Cerebellar cortex (tissue), 1 donor: ENCODE results near the gene FNDC1.
"Not testable (repeated sequence)": the region's sequence is repeated elsewhere in the genome, so short reads cannot be mapped to it uniquely, and the experiment has no call there.

Experiments used
- DNase-seq: peaks from one replicate; pipeline ENCODE4 v3.0.0-alpha.2; 2015; ENCODE audit warnings: low spot score

FNDC1 gene

DNA sequence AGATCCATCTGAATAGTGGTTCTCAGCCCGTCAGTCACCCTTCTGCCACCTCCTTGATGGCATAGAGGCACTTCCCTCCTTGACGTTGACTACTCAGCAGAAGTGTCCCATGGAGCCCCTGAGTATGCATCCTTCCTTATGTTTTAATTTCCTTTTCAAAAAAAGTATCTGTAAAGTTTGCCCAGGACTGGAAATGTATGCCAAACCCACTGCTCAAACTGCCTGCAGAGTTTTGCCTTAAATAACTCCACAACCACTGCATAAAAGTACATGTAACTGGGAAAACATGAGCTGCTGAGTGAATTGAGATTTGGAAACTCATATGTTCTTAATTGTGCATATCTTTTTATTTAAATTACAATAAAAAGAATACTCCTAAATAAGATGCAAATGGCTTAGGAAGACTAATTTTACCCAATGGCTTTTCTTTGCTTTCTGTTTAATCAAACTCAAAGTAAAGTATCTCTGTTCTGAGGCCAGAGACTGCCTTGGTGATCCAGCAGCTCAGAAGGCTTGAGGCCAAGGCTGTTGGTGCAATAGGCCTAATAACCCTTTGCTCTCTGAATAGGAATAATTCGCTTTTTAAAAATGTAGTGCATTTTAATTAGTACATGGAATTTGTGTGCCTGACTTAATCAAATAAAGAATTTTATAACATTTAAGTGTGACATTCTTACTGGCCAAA lies 90.4 kb downstream of the FNDC1 start:
- no peak for DNase-seq

DNA sequence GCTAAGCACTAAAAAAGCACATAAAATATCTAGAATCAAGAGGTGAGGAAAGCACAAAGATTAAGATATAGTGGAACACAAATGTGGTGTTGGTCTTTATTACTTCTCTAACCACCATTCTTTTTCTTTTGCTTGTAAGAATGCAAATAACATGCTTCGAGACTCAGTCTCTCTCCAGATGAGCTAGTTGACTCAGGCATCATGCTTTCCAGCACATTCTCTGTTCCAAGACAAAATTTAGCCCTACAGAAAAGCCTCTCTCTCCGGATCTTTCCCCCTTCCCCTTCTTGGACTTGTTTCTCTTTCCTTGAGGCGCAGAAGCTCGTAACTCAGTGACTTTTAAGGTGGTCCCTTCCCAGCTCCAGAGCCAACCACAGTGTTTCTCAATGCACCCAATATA lies 91.0 kb downstream of the FNDC1 start:
- no peak for DNase-seq

GRCh38 chr6:159261995-159262394 lies 92.8 kb downstream of the FNDC1 start:
- DNase-seq, result no peak

GRCh38 chr6:159262586-159262985 lies 93.4 kb downstream of the FNDC1 start:
- DNase-seq, result no peak

- no peak for DNase-seq
Measured at GRCh38 chr6:159267165-159267564, 98.0 kb downstream of the FNDC1 start.

GRCh38 chr6:159268511-159268910 lies 99.3 kb downstream of the FNDC1 start:
- no peak for DNase-seq

DNA sequence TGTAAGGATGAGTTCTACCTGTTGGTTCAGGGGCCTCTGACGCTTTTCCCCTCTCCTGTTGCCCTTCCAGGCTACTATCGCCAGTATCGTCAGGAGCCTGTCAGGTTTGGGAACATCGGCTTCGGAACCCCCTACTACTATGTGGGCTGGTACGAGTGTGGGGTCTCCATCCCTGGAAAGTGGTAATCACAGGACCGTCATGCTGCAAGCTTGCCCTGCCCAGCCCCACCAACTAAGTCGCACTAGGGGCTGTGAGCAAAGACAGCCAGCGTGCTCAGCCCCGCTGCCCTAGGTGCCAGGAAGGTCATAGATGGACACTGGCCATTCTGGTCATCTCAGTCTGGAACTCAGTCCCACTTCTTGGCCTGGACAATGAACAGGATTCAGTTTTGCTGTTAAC lies 102.1 kb downstream of the FNDC1 start:
- DNase-seq, result no peak

- DNase-seq, result no peak
Measured at GRCh38 chr6:159278626-159279025, 109.4 kb downstream of the FNDC1 start.

DNA sequence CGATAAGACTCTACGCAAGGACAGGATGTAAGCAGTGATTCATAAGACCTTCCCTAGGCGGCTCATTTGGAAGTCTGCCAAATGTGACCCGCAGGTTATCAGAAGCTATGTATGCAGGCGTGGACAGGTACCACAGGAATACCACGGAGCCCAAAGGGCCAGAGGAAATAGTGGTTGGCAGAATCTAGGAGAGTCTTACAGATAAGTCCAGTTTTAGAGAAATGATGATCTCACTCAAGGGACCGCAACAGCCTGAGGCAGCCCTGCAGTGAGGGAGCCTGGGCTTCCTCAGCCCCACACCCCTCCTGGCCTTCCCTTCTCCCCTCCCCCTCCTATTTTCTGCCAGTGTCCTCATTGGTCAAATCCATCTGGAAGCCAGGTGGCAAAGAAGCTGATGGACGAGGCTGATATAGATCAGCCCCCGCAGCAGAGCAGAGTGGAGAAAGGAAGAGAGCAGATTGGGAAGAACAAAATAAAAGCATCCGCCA lies 110.6 kb downstream of the FNDC1 start:
- no peak for DNase-seq

- DNase-seq, result no peak
Measured at GRCh38 chr6:159282421-159282820, 113.2 kb downstream of the FNDC1 start.

DNA sequence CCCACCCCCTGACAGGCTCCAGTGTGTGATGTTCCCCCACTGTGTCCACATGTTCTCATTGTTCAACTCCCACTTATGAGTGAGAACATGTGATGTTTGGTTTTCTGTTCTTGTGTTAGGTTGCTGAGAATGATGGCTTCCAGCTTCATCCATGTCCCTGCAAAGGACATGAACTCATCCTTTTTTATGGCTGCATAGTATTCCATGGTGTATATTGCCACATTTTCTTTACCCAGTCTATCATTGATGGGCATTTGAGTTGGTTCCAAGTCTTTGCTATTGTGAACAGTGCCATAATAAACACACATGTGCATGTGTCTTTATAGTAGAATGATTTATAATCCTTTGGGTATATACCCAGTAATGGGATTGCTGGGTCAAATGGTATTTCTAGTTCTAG lies 115.5 kb downstream of the FNDC1 start:
- DNase-seq, result not testable (repeated sequence)

DNA sequence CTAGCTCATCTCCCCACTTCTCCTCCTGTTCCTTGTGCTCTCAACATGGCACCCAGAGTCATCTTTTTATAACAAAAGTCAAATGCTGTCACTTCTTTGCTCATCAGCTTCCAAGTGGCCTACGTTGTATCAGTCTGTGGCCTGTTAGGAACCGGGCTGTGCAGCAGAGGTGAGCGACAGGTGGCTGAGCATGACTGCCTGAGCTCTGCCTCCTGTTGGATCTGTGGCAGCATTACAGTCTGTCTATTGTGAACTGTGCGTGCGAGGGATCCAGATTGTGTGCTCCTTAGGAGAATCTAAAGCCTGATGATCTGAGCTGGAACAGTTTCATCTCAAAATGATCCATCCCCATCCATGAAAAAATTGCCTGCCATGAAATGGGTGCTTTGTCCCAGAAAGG lies 129.6 kb downstream of the FNDC1 start:
- no peak for DNase-seq

DNA sequence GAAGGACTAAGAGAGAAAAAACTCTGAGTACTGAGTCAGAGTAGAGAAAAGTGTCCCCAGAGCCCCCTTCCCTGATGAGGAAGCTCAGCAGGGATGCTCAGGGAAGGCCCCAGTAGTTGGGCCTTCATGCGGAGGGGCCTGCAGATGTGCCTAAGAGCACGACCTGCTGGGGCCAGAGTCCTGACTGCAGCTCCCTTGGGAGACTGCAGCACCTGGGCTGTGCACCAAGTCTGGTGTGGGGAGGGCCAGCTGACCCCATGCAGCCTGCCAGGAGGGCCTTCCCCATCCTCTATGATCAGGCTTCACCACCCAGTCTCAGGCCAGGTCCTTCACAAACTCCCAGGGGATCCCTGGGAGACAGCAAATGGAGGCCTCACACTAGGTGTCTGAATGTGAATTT lies 130.4 kb downstream of the FNDC1 start:
- no peak for DNase-seq

DNA sequence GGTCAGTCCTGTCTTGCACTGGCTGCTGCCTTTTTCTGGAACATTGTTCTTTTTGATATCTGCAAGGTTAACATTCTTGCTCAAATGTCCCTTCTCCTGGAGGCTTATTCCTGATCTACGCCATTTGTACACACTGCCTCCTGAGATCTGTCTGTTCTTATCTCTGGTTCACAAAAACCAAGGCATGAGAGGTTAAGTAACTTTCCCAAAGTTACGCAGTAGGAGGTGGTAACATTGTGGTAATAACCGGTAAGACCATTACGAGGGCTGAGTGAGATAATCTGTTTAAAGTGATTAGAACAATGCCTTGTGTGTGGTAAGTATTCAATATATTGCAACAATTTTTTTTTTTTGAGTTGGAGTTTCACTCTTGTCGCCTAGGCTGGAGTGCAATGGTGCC lies 132.1 kb downstream of the FNDC1 start:
- no peak for DNase-seq

GRCh38 chr6:159301810-159302593 lies 132.8 kb downstream of the FNDC1 start:
- DNase-seq, result no peak

DNA sequence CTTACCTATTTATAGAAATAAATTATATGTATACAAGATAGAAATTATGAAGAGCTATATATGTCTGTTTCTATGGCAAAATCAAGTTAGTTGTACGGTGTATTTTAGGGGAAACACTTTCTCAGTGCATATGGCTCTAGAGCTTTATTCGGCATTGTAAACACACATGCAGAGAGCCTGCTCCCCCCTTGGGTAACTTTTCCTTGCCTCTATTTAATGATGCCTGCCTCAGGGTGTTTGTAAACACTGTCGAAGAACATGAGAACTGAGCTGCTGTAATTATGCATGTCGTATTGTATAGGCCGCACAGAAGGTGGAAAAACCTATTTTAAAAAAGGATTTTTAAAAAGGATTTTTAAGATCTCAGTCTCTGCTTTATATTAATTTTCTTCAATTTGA lies 133.4 kb downstream of the FNDC1 start:
- no peak for DNase-seq

- no peak for DNase-seq
Measured at GRCh38 chr6:159303159-159303558, 134.0 kb downstream of the FNDC1 start.

DNA sequence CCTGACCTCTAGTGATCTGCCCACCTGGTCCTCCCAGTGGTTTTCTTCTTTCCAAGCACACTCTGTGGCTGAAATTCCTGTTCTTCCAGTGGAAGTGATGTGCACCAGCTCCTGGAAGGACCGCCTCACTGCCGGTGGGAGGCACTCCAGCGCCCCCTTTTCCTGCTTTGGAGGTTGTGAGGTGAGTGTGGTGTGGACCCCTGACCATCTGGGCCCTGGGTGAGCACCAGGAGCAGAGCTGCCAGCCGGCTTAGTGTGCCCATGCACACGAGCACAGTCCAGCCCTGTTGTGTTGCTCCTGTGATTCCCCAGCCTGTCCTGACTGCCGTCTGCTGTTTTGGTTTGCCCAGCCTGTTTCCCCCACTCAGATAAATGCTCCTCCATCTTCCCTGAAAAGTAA lies 134.6 kb downstream of the FNDC1 start:
- no peak for DNase-seq

- DNase-seq, result no peak
Measured at GRCh38 chr6:159304641-159305040, 135.4 kb downstream of the FNDC1 start.

DNA sequence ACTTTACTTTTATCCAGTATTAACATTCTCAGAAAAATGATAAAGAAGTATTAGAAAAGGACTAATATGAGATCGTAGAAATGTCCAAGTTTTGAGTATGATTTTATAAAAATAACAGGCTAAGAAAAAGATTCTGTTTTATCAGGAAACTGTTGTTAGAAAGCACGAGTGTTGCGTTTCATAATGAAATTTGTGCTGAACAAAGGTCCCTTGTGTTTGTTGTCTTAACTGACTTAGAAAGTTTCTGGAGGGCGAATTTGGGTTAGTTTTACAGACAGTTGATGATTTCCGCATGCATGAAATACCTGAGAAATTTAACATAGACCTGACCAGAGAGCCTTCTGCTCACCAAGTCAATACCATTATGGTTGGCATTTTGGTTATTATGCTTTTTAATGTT lies 136.0 kb downstream of the FNDC1 start:
- DNase-seq, result no peak

GRCh38 chr6:159305804-159306537 lies 136.8 kb downstream of the FNDC1 start:
- no peak for DNase-seq

DNA sequence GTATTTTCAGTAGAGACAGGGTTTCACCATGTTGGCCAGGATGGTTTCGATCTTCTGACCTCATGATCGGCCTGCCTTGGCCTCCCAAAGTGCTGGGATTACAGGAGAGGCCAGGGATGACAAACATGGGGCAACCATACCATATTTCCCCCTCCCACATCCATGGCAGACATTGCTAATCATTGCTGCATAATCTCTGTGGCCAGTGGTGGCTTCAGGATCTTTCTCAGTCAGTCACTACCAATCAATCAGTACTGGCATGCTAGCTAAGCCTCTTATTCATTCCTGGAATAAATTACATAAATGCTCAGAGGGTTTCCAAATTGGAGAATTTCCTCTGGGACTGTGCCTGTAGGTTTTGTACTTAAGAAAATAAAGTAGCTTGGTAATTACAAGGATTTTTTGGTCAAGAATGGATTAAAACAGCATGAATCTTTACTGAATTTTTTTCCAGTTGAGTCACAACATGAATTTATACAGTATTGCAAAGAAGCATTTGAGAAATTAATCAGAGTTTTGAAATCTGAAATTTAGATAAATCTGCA lies 138.1 kb downstream of the FNDC1 start:
- no peak for DNase-seq

GRCh38 chr6:159308198-159308597 lies 139.0 kb downstream of the FNDC1 start:
- no peak for DNase-seq
